Measurements from ENCODE around the gene TCF4. TPM values are rescaled to one million over a fixed set of nuclear protein-coding genes. Genes with fewer than 3 reads are reported as not detected.

The TCF4 gene
- total RNA-seq, 5 donors from 2014 or later (not counting 1 experiment from before 2014, with no cell fraction given) = 2.6 to 11.0 (median 6.6) TPM

DNA sequence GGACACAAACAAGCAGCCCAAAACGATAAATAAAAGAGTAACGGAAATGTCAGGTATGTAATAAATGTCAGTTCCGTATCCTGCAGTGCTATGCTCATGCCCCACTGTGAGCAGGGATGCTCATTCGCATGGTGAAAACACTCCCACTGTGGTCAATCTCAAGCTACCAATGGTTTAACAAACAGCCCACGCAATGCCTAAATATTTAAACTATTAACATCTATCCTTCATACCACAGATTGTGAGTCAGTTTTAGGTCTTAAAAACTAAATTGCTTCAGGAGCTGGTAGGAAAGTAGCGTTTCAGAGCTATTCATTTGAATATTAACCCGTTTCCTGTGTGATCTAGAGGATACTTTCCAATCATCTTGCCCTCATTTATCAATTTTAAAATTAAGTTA, 207.4 kb downstream of the TCF4 start:
- CTCF ChIA-PET = no interaction called here
- DNase-seq (no peak), ATAC-seq (replicated peaks in 1 of 4) (no peak)
- no peaks in the 10 kb centered on the region for H3K27me3 ChIP-seq (replicated peaks in 1 of 2; ENCODE audit: control insufficient read depth in 2 of 2, extremely low read depth in 1 of 2, insufficient read depth in 2 of 2, low read length in 1 of 2)
- no peak overlapping the region for H3K4me3 Mint-ChIP-seq
- no peaks in the 10 kb centered on the region for H3K9me3 ChIP-seq
- no peak overlapping the region for H3K27ac ChIP-seq (ENCODE audit: low read length)
- H3K4me1 ChIP-seq (ENCODE audit: control insufficient read depth in 1 of 2, extremely low read depth in 1 of 2, insufficient read depth in 2 of 2, low read length in 2 of 2) = no peaks in the 10 kb centered on the region
- no CpG with 5 or more reads among the region's 7 CpGs for WGBS (ENCODE audit: insufficient coverage)
- peaks cover 0 to 3% (median 0%) of the 10 kb centered on the region in 3 donors for H3K4me1 Mint-ChIP-seq
- H3K27me3 Mint-ChIP-seq = no peaks in the 10 kb centered on the region
- POLR2A ChIA-PET = interaction anchor here in 1 of 2 donors (0.6 kb wide), 1 partner anchor 289 kb away, joined by 4 read pairs; no protein-coding TSS in a partner anchor
- no peak overlapping the region for H3K4me3 ChIP-seq (ENCODE audit: control insufficient read depth in 1 of 2, extremely low read depth in 1 of 2, low read length in 1 of 2)
- H3K9me3 Mint-ChIP-seq = no peaks in the 10 kb centered on the region
- peaks cover 0 to 5% of the 10 kb centered on the region in 2 donors for H3K36me3 ChIP-seq (ENCODE audit: control insufficient read depth in 2 of 2, extremely low read depth in 1 of 2, insufficient read depth in 1 of 2, low read length in 1 of 2)
- no peak overlapping the region for H3K27ac Mint-ChIP-seq
- no peaks in the 10 kb centered on the region for H3K36me3 Mint-ChIP-seq

DNA sequence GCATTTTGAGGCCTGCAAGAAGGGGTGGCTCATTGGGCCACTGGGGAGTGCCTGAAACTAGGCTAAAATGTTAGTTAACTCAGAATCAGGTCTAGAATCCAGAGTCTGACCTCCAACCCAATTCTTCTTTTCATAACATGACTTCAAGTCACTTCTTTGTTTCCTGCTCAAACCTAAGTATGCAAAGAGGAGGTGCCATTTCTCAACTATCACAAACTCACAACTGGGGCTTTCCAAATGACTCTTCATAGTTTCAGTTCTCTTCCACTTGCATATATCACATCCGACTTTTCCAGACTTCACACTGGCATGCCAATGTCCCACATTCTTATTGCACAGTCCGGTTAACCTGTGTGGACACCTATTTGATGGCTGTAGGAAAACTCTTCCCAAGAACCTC, 211.6 kb downstream of the TCF4 start:
- ChIA-PET CTCF (no interaction called here), POLR2A (no interaction called here)
- WGBS (ENCODE audit: insufficient coverage) = 67% methylated on average over 2 of the region's 2 CpGs
- Mint-ChIP-seq H3K27ac (no peak overlapping the region), H3K36me3 (no peaks in the 10 kb centered on the region), H3K4me1 (no peaks in the 10 kb centered on the region), H3K27me3 (no peaks in the 10 kb centered on the region), H3K4me3 (no peak overlapping the region), H3K9me3 (peaks cover 0 to 3% (median 0%) of the 10 kb centered on the region in 3 donors)
- peaks cover 0 to 5% of the 10 kb centered on the region in 2 donors for H3K36me3 ChIP-seq (ENCODE audit: control insufficient read depth in 2 of 2, extremely low read depth in 1 of 2, insufficient read depth in 1 of 2, low read length in 1 of 2)
- ATAC-seq (replicated peaks in 1 of 4) (no peak), DNase-seq (no peak)
- H3K4me1 ChIP-seq (ENCODE audit: control insufficient read depth in 1 of 2, extremely low read depth in 1 of 2, insufficient read depth in 2 of 2, low read length in 2 of 2) = no peaks in the 10 kb centered on the region
- no peak overlapping the region for H3K4me3 ChIP-seq (ENCODE audit: control insufficient read depth in 1 of 2, extremely low read depth in 1 of 2, low read length in 1 of 2)
- no peak overlapping the region for H3K27ac ChIP-seq (ENCODE audit: low read length)
- H3K9me3 ChIP-seq = no peaks in the 10 kb centered on the region
- no peaks in the 10 kb centered on the region for H3K27me3 ChIP-seq (replicated peaks in 1 of 2; ENCODE audit: control insufficient read depth in 2 of 2, extremely low read depth in 1 of 2, insufficient read depth in 2 of 2, low read length in 1 of 2)

- peaks cover 0 to 5% of the 10 kb centered on the region in 2 donors for H3K36me3 ChIP-seq (ENCODE audit: control insufficient read depth in 2 of 2, extremely low read depth in 1 of 2, insufficient read depth in 1 of 2, low read length in 1 of 2)
- no peaks in the 10 kb centered on the region for H3K9me3 ChIP-seq
- no peaks in the 10 kb centered on the region for H3K27me3 Mint-ChIP-seq
- POLR2A ChIA-PET = no interaction called here
- ATAC-seq (replicated peaks in 1 of 4) (no peak), DNase-seq (no peak)
- H3K4me1 Mint-ChIP-seq = no peaks in the 10 kb centered on the region
- H3K4me1 ChIP-seq (ENCODE audit: control insufficient read depth in 1 of 2, extremely low read depth in 1 of 2, insufficient read depth in 2 of 2, low read length in 2 of 2) = no peaks in the 10 kb centered on the region
- CTCF ChIA-PET = no interaction called here
- no peak overlapping the region for H3K4me3 ChIP-seq (ENCODE audit: control insufficient read depth in 1 of 2, extremely low read depth in 1 of 2, low read length in 1 of 2)
- no peak overlapping the region for H3K27ac Mint-ChIP-seq
- no peak overlapping the region for H3K27ac ChIP-seq (ENCODE audit: low read length)
- WGBS (ENCODE audit: insufficient coverage) = no CpG with 5 or more reads among the region's 5 CpGs
- no peak overlapping the region for H3K4me3 Mint-ChIP-seq
- H3K9me3 Mint-ChIP-seq = peaks cover 0 to 3% (median 0%) of the 10 kb centered on the region in 3 donors
- no peaks in the 10 kb centered on the region for H3K36me3 Mint-ChIP-seq
- no peaks in the 10 kb centered on the region for H3K27me3 ChIP-seq (replicated peaks in 1 of 2; ENCODE audit: control insufficient read depth in 2 of 2, extremely low read depth in 1 of 2, insufficient read depth in 2 of 2, low read length in 1 of 2)
Measured at GRCh38 chr18:55375930-55376329, 212.1 kb downstream of the TCF4 start.

DNA sequence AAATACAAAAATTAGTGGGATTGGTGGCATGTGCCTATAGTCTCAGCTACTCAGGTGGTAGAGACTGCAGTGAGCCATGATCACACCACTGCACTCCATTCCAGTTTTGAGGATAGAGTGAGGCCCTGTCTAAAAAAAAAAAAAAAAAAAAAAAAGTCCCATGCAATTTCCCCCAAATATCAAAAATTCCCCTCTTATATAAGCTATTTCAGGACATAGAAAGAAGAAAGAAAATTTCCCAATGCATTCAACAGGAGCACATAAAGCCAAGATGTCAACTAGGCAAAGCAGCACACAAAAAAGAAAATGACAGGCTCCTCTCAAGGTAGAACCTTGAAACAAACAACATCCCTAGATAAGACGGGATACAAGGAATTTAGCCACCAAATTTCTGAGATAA, 213.3 kb downstream of the TCF4 start:
- no peaks in the 10 kb centered on the region for H3K4me1 ChIP-seq (ENCODE audit: control insufficient read depth in 1 of 2, extremely low read depth in 1 of 2, insufficient read depth in 2 of 2, low read length in 2 of 2)
- H3K36me3 ChIP-seq (ENCODE audit: control insufficient read depth in 2 of 2, extremely low read depth in 1 of 2, insufficient read depth in 1 of 2, low read length in 1 of 2) = no peaks in the 10 kb centered on the region
- H3K4me3 ChIP-seq (ENCODE audit: control insufficient read depth in 1 of 2, extremely low read depth in 1 of 2, low read length in 1 of 2) = no peak overlapping the region
- peaks cover 0 to 1% of the 10 kb centered on the region in 2 donors for H3K27me3 Mint-ChIP-seq
- H3K27me3 ChIP-seq (replicated peaks in 1 of 2; ENCODE audit: control insufficient read depth in 2 of 2, extremely low read depth in 1 of 2, insufficient read depth in 2 of 2, low read length in 1 of 2) = no peaks in the 10 kb centered on the region
- no peak overlapping the region for H3K4me3 Mint-ChIP-seq
- no CpG with 5 or more reads among the region's 1 CpG for WGBS (ENCODE audit: insufficient coverage)
- H3K4me1 Mint-ChIP-seq = no peaks in the 10 kb centered on the region
- peaks cover 0 to 3% (median 0%) of the 10 kb centered on the region in 3 donors for H3K9me3 Mint-ChIP-seq
- no peak overlapping the region for H3K27ac Mint-ChIP-seq
- ATAC-seq (replicated peaks in 1 of 4) (no peak), DNase-seq (no peak)
- no peaks in the 10 kb centered on the region for H3K36me3 Mint-ChIP-seq
- ChIA-PET CTCF (interaction anchor here in 1 of 2 donors (0.6 kb wide), 1 partner anchor 40 kb away, joined by 4 read pairs; no protein-coding TSS in a partner anchor), POLR2A (interaction anchor here in 1 of 2 donors (0.6 to 0.7 kb wide), 4 partner anchors 8 to 62 kb away, joined by 10 to 14 read pairs (median 10); no protein-coding TSS in a partner anchor)
- no peaks in the 10 kb centered on the region for H3K9me3 ChIP-seq
- no peak overlapping the region for H3K27ac ChIP-seq (ENCODE audit: low read length)

DNA sequence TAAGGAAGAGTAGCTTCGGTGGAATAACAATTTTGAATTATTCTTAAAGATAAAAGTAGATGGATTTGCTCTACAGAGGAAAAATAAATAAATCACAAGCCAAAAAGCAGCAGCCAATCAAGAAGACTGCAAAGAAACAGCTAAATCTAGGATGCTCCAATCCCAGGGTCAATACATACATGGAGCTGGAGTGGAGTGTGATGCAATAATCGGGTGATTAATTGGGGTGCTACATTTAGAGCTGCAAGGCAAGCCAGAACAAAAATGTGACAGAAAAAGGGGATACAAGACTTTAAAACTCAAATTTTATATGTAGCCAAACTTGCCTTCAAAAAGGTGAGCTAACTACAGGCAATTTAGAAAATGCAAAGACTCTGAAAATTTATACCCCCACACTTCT, 215.8 kb downstream of the TCF4 start:
- H3K27me3 Mint-ChIP-seq = peaks cover 0 to 1% of the 10 kb centered on the region in 2 donors
- CTCF ChIA-PET = no interaction called here
- H3K27ac Mint-ChIP-seq = no peak overlapping the region

GRCh38 chr18:55370936-55371335, 217.1 kb downstream of the TCF4 start:
- CTCF ChIA-PET = no interaction called here
- Mint-ChIP-seq H3K4me1 (no peaks in the 10 kb centered on the region), H3K27me3 (peaks cover 0 to 1% of the 10 kb centered on the region in 2 donors), H3K4me3 (no peak overlapping the region), H3K9me3 (peaks cover 0 to 3% (median 0%) of the 10 kb centered on the region in 3 donors), H3K36me3 (no peaks in the 10 kb centered on the region), H3K27ac (no peak overlapping the region)
- H3K27ac ChIP-seq (ENCODE audit: low read length) = no peak overlapping the region
- POLR2A ChIA-PET = no interaction called here
- H3K4me1 ChIP-seq (ENCODE audit: control insufficient read depth in 1 of 2, extremely low read depth in 1 of 2, insufficient read depth in 2 of 2, low read length in 2 of 2) = no peaks in the 10 kb centered on the region
- no peaks in the 10 kb centered on the region for H3K27me3 ChIP-seq (replicated peaks in 1 of 2; ENCODE audit: control insufficient read depth in 2 of 2, extremely low read depth in 1 of 2, insufficient read depth in 2 of 2, low read length in 1 of 2)
- DNase-seq (no peak), ATAC-seq (replicated peaks in 1 of 4) (no peak)
- no peak overlapping the region for H3K4me3 ChIP-seq (ENCODE audit: control insufficient read depth in 1 of 2, extremely low read depth in 1 of 2, low read length in 1 of 2)
- no peaks in the 10 kb centered on the region for H3K36me3 ChIP-seq (ENCODE audit: control insufficient read depth in 2 of 2, extremely low read depth in 1 of 2, insufficient read depth in 1 of 2, low read length in 1 of 2)
- no peaks in the 10 kb centered on the region for H3K9me3 ChIP-seq

More for the DNA sequence above, 215.8 kb downstream of the TCF4 start:
- Histone ChIP-seq H3K27me3 (replicated peaks in 1 of 2; ENCODE audit: control insufficient read depth in 2 of 2, extremely low read depth in 1 of 2, insufficient read depth in 2 of 2, low read length in 1 of 2) (no peaks in the 10 kb centered on the region), H3K4me3 (ENCODE audit: control insufficient read depth in 1 of 2, extremely low read depth in 1 of 2, low read length in 1 of 2) (no peak overlapping the region), H3K9me3 (no peaks in the 10 kb centered on the region), H3K36me3 (ENCODE audit: control insufficient read depth in 2 of 2, extremely low read depth in 1 of 2, insufficient read depth in 1 of 2, low read length in 1 of 2) (no peaks in the 10 kb centered on the region), H3K4me1 (ENCODE audit: control insufficient read depth in 1 of 2, extremely low read depth in 1 of 2, insufficient read depth in 2 of 2, low read length in 2 of 2) (no peaks in the 10 kb centered on the region), H3K27ac (ENCODE audit: low read length) (no peak overlapping the region)
- peaks cover 0 to 3% (median 0%) of the 10 kb centered on the region in 3 donors for H3K9me3 Mint-ChIP-seq
- ATAC-seq (replicated peaks in 1 of 4) (no peak), DNase-seq (no peak)
- POLR2A ChIA-PET = interaction anchor here in 1 of 2 donors (0.6 kb wide), 1 partner anchor 1200 kb away, joined by 4 read pairs; no protein-coding TSS in a partner anchor
- no peaks in the 10 kb centered on the region for H3K36me3 Mint-ChIP-seq
- no peaks in the 10 kb centered on the region for H3K4me1 Mint-ChIP-seq
- WGBS (ENCODE audit: insufficient coverage) = no CpG with 5 or more reads among the region's 2 CpGs
- H3K4me3 Mint-ChIP-seq = no peak overlapping the region

- ChIA-PET POLR2A (no interaction called here), CTCF (no interaction called here)
- no peak overlapping the region for H3K27ac Mint-ChIP-seq
- DNase-seq = no peak
- Histone ChIP-seq H3K36me3 (ENCODE audit: control insufficient read depth in 2 of 2, extremely low read depth in 1 of 2, insufficient read depth in 1 of 2, low read length in 1 of 2) (no peaks in the 10 kb centered on the region), H3K27me3 (replicated peaks in 1 of 2; ENCODE audit: control insufficient read depth in 2 of 2, extremely low read depth in 1 of 2, insufficient read depth in 2 of 2, low read length in 1 of 2) (no peaks in the 10 kb centered on the region), H3K27ac (ENCODE audit: low read length) (no peak overlapping the region), H3K9me3 (no peaks in the 10 kb centered on the region), H3K4me3 (ENCODE audit: control insufficient read depth in 1 of 2, extremely low read depth in 1 of 2, low read length in 1 of 2) (no peak overlapping the region), H3K4me1 (ENCODE audit: control insufficient read depth in 1 of 2, extremely low read depth in 1 of 2, insufficient read depth in 2 of 2, low read length in 2 of 2) (no peaks in the 10 kb centered on the region)
- no peaks in the 10 kb centered on the region for H3K4me1 Mint-ChIP-seq
- peaks cover 0 to 3% (median 0%) of the 10 kb centered on the region in 3 donors for H3K9me3 Mint-ChIP-seq
- ATAC-seq (replicated peaks in 1 of 4) = no peak
- WGBS (ENCODE audit: insufficient coverage) = 90% methylated on average over 2 of the region's 2 CpGs
- peaks cover 0 to 1% of the 10 kb centered on the region in 2 donors for H3K27me3 Mint-ChIP-seq
- no peaks in the 10 kb centered on the region for H3K36me3 Mint-ChIP-seq
- H3K4me3 Mint-ChIP-seq = no peak overlapping the region
Measured at GRCh38 chr18:55369346-55369745, 218.6 kb downstream of the TCF4 start.

All from T-cell (primary cell).